Smooth muscle cell of the umbilical artery (primary cell): ENCODE data around the gene SPATA12. TPM values are rescaled to one million over a fixed set of nuclear protein-coding genes. Genes with fewer than 3 reads are reported as not detected.

Source experiments
- total RNA-seq: library from RNA; depleted of rRNA; stranded (reverse); fragments of >200 nt; gene quantifications from 2 replicates; pipeline ENCODE4 v1.2.3, GENCODE V29; 2014

The SPATA12 gene, protein sequence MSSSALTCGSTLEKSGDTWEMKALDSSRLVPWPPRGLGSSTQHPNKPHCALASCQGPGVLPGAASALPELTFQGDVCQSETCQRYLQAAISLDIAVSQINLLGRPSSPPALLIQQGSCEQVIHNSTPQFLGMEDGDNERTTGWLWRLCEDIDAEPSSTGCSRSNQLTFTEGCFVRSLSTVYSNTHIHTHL
- not detected in 2 replicates for total RNA-seq

DNA sequence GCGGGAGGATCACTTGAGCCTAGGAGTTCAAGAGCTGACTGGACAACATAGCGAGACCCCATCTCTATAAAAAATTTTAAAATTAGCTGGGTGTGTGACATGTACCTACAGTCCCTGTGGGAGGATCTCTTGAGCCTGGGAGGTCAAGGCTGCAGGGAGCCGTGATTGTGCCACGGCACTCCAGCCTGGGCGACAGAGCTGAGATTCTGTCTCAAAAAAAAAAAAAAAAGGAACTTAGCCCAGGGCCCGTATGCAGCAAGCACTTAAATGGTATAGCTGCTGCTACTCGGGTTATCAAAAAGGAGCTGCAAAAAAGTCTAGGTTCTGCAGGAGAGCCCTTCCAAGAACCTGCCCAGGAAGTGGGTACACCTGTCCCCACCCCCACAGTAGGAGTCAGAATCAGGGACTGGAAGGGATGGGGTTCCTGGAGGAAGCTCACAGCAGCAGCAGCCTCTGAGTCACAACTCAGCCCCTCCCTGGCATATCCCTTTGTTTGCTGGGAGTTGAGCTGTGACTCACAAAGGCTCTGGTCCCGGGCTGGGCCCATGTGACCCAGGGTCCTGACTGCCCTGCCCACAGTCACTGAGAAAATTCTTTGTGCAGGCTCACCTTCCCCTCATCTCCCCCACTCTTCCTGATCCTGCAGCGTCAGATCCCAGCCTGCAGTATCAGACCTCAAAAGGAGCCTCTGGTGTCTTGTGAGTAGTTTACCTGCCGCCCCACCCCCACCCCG is at the start of gene SPATA12:
SPATA12 (plus strand) TSS at position 576 of the 733 bp plus-strand sequence. CDS start 13,031 bp downstream, outside the sequence.

Other genes starting within 250 kb of the SPATA12 start
- 3.0 and 13.6 TPM in 2 replicates for gene IL17RD, start 104.7 kb downstream of the SPATA12 start, total RNA-seq
- 0.46 TPM in 1 of 2 replicates, not detected in the other for gene HESX1, start 139.3 kb downstream of the SPATA12 start, total RNA-seq
- 37.4 and 54.1 TPM in 2 replicates for gene APPL1, start 167.1 kb downstream of the SPATA12 start, total RNA-seq
- gene ASB14, start 232.0 kb downstream of the SPATA12 start, total RNA-seq: 0.05 TPM in 1 of 2 replicates, not detected in the other